HG02571 (cell line): ENCODE results near the gene TRIM31.

Source experiments
- ATAC-seq: cut with Tn5 transposase; IDR thresholded peaks from one replicate; pipeline ENCODE4 v1.9.1; 2021; ENCODE audit warnings: mild to moderate bottlenecking, moderate library complexity; ENCODE audit not compliant: unreplicated experiment

Gene TRIM31

GRCh38 chr6:30087876-30088275 lies 25.0 kb downstream of the TRIM31 start:
- no peak for ATAC-seq

GRCh38 chr6:30077218-30077617 lies 35.7 kb downstream of the TRIM31 start:
- no peak for ATAC-seq

- ATAC-seq, result no peak
These were observed 36.8 kb downstream of the TRIM31 start for GRCh38 chr6:30075790-30076732.

GRCh38 chr6:30075094-30075789 lies 37.6 kb downstream of the TRIM31 start, which contains the start of gene RNF39:
TSS of gene RNF39 (minus strand) at chr6:30075769. CDS start at chr6:30075585, 184 bp downstream.
- no peak for ATAC-seq

- ATAC-seq, result no peak
These were observed 38.4 kb downstream of the TRIM31 start for GRCh38 chr6:30074331-30075093.

GRCh38 chr6:30073489-30074235 lies 39.2 kb downstream of the TRIM31 start:
- no peak for ATAC-seq

- ATAC-seq, result no peak
These were observed 41.0 kb downstream of the TRIM31 start for GRCh38 chr6:30071858-30072257.

GRCh38 chr6:30071081-30071818 lies 41.6 kb downstream of the TRIM31 start:
- ATAC-seq, result no peak

- no peak for ATAC-seq
These were observed 45.3 kb downstream of the TRIM31 start for GRCh38 chr6:30067460-30068139.

- ATAC-seq, result peak; percentile 96
These were observed 46.1 kb downstream of the TRIM31 start, which contains the start of gene PPP1R11 for GRCh38 chr6:30066577-30067459. TSS of gene PPP1R11 (plus strand) at chr6:30067198. CDS start at chr6:30067411, 213 bp downstream.

GRCh38 chr6:30066082-30066481 lies 46.8 kb downstream of the TRIM31 start:
- no peak for ATAC-seq

- no peak for ATAC-seq
These were observed 49.6 kb downstream of the TRIM31 start for GRCh38 chr6:30063315-30063714.

GRCh38 chr6:30062471-30063178 lies 50.3 kb downstream of the TRIM31 start:
- no peak for ATAC-seq

- no peak for ATAC-seq
These were observed 50.9 kb downstream of the TRIM31 start for GRCh38 chr6:30061858-30062458.

- ATAC-seq, result peak; percentile 87
These were observed 51.6 kb downstream of the TRIM31 start, which contains the start of gene POLR1H for GRCh38 chr6:30061092-30061857. TSS of gene POLR1H (plus strand) at chr6:30061265. CDS start at chr6:30061525, 260 bp downstream.

- ATAC-seq, result peak; percentile 17
These were observed 52.2 kb downstream of the TRIM31 start for GRCh38 chr6:30060606-30061091.
